Neural progenitor cell (in vitro differentiated cells): Measurements from ENCODE around the gene PLVAP.

Experiments used
- CTCF ChIP-seq: fragments of 200-600 bp; sonication (generic); IDR thresholded peaks from 2 replicates; pipeline ENCODE4 v1.5.1; 2017; ENCODE audit warnings: antibody characterized with exemption, mild to moderate bottlenecking
- EZH2 ChIP-seq: fragments of 200-600 bp; sonication (generic); IDR thresholded peaks from 2 replicates; pipeline ENCODE4 v1.6.1; 2017; ENCODE audit warnings: antibody characterized with exemption, mild to moderate bottlenecking, moderate library complexity

GRCh38 chr19:17380426-17381138, 3.4 kb upstream of the PLVAP start:
- TF ChIP-seq CTCF (no peak), EZH2 (no peak)
